HG03521 (cell line): ENCODE data around the gene BET1.
A peak's percentile ranks its signal among the peaks of the same experiment; 100 is the strongest.
"Not testable (repeated sequence)": the region's sequence is repeated elsewhere in the genome, so short reads cannot be mapped to it uniquely, and the experiment has no call there.

ENCODE experiments used
- ATAC-seq: cut with Tn5 transposase; IDR thresholded peaks from one replicate; pipeline ENCODE4 v1.9.1; 2021; ENCODE audit warnings: mild to moderate bottlenecking, moderate library complexity; ENCODE audit not compliant: unreplicated experiment

The BET1 gene

GRCh38 chr7:94004024-94004951 lies at the start of gene BET1:
Gene BET1 (minus strand): TSS chr7:94004355. CDS start chr7:94004216, 139 bp downstream.
- peak; percentile 95 for ATAC-seq

DNA sequence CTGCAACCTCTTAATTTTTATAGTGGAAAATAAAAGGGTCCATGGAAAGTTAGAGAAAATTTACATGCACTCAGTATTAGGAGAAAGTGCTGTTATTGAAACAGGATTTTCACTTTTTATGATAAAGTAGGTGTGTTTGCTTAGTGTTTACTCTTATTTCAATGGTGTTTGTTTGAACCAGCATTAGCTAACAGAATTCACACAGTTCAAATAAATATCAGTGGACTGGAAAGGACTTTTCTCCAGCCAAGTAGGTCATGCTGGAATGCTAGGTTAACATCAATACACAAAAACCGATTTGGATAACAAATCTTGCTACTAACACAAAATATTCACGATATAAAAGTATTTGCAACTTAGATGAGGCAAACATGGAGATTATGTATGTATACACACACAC lies 49.4 kb upstream of the BET1 start:
- ATAC-seq, result no peak

DNA sequence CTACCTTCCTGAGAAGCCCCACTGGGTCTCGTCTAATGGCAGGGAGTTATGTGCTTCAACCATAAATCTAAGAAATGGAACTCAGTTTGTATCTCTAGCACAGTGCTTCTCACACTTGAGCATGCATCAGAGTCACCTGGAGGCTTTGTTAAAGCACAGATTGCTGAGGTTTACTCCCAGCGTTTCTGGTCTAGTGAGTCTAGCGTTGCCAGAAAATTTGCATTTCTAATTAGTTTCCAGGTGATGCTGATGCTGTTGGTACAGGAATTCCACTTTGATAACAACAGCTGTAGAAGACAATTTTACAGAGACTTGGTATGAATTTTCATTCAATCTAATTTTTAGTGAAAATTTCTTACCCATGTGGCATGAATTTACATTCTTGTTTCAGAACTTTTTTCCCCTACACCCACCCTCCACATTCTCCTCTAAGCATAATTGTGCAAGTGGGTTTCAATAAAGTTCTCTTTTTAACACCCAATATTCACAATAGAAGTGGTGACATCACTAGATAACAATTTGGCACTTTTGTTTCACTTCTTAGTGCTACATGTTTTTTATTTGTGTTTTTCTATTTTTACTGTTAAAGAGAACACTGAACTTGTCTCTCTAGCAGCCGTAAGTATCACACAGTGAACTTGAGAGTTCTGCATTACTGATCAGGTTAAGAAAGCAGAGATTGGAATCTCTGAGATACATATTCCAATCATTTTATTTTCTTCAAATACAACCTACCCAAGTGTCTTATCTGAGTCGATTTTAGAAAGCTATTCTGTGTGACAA lies 48.4 kb upstream of the BET1 start:
- peak; percentile 36 for ATAC-seq

DNA sequence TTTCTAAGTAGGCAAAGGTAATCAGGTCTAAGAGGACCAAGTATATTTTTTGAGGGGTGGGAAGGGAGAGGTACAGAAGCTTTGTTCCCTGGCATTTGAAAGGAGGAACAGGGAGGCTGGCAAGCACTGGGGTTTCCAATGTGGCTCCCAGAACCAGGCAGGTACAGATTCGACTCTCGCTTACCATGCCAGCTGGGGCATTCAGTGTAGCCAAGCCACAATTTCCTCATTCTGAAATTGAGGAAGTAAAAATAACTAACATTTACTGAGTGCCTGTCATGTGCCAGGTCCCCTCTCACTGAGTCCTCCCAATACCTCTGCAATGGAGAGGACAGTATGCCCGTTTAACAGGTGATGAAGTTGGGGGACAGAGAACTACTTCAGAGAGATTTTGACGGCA lies 45.9 kb upstream of the BET1 start:
- ATAC-seq, result peak; percentile 82

DNA sequence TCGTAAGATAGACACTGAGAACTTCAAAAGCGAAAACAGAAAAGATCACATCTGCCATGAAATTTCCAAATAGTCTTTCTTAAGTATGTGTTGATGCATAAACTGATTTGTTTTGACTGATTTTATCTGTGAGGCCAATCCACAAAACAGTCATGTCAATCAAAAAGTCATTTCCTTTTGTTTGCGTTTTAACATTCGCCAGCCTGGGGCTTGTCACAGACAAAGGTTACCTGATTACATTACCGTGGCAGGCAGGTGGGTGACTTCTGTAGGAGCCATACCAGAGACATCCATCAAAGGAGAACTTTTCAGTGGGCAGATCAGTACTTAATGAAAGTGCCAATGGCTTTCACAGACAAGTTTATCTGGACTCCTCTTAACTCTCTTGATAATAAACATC lies 45.5 kb upstream of the BET1 start:
- peak; percentile 7 for ATAC-seq

DNA sequence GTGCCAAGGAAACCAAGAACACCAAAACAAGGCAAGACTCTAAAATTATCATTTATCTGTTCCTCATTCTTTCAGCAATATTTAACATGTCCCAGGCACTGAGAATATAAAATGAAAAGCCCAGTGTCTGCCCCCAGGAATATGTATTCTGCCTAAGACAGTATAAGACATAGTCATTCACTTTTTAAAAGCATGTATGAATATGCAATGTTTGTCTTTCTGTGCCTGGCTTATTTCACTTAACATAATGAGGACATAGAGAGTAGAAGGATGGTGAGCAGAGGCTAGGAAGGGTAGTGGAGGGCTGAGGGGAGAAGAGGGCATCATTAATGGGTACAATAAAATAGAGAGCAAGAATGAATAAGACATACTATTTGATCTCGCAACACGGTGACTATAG lies 44.6 kb upstream of the BET1 start:
- ATAC-seq, result no peak

DNA sequence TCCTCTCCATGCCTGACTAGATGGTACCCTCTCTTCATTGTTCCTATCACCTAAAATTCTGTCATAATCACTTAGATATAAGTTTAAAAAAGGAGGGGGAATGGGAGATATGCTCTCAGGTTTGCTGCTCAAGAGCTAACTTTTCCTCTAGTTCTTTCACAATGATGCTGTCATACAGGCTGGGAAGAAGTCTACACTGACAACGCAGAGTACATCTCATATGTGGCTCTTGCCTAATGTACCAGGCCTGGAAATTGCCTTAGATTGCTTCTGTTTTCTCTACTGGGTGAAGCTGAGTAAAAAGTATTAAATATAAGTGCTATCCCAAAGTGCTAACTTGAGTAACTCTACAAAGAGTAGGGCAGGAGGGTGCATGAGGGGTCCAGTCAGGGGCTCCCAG lies 43.8 kb upstream of the BET1 start:
- ATAC-seq, result no peak

DNA sequence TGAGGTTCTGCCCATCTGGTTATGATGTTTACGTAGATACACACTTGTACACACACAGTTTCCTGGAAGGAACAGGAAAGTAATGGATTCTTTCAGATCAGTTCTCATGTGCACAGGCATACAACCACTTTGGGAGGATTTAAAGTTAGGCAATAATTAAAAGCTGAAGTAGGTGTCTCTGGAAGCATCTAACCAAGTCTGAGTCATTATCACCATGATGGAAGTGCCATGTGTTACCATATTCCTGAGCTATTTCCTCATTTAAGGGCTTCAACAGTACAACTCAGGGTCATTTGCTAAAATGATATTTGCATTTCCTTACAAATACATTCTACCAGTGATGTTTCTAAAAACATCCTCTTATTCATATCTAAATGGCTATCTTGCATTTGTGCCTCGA lies 41.4 kb upstream of the BET1 start:
- no peak for ATAC-seq

- no peak for ATAC-seq
Measured at GRCh38 chr7:94044806-94045205, 40.7 kb upstream of the BET1 start.

DNA sequence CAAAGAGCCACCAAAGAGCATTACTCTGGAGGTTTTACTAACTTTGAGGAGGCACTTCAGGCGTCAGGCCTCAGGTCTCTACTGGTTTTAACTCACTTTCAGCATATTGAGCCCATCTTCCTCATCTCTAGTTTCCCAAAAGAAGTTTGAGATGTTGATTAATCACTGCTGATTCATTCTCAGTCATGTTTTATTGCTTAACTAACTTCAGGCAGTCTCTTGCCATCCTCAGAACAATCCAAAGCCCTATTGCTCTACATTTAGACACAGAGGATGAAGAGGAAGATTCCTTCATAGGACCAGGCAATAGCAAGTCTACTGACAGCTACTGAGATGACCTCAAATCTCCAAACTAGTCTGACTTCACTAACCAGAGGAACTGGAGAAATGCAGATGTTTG lies 39.1 kb upstream of the BET1 start:
- no peak for ATAC-seq

DNA sequence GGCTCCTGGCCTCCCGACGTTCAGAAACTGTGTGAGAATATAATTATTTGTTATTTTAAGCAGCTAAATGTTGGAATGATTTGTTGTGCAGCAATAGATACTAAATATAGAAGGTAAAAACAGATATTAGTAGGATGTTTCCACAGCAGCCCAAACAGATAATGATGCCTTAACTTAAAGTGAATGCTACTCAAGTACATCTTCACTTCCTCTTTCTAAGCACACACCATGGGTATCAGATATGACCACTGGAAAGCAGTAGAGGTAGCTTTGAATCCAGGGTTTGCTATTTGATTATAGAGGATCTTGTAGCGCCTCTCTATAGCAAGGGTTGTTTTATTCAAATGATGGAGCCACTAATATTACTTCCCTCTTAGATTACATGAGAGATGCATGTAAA lies 38.2 kb upstream of the BET1 start:
- peak; percentile 90 for ATAC-seq

DNA sequence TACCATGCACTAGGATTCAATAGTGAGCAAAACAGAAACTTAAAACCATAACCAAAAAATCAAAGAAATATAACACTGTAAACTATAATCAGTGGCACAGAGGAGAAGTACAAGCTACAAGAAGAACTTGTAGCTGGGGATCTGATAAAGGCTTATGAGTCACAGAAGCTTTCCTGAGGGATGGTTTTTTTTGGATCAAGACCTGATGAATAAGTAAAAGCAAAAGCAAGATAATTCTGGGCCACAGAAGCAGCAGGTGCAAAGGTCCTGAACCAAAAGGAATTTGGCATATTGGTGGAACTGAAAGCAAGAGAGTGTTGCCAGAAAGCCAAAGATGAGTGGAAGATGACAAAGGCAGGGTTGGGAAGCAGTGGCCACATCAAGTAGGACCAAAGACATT lies 37.4 kb upstream of the BET1 start:
- no peak for ATAC-seq

DNA sequence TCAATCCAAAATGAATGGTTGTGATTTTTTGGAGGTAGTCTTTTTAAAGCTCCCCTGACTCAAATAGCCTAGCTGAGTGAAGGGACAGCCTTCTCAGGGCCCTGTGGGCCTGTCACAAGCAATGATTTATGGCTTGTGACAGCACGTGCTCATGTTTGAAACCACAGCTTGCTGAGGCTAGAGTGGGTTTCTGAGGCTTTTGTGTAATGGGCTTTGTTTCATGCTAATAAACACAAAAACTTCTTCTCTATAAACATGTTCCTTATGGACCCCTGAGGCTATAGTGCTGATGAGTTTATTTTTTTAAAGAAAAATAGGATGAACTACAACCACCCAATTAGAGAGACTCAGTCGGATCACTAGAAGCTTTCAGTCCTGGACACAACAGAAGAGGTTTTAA lies 36.1 kb upstream of the BET1 start:
- no peak for ATAC-seq

GRCh38 chr7:94039368-94040035 lies 35.3 kb upstream of the BET1 start:
- ATAC-seq, result no peak

- ATAC-seq, result no peak
Measured at GRCh38 chr7:94031865-94032264, 27.7 kb upstream of the BET1 start.

DNA sequence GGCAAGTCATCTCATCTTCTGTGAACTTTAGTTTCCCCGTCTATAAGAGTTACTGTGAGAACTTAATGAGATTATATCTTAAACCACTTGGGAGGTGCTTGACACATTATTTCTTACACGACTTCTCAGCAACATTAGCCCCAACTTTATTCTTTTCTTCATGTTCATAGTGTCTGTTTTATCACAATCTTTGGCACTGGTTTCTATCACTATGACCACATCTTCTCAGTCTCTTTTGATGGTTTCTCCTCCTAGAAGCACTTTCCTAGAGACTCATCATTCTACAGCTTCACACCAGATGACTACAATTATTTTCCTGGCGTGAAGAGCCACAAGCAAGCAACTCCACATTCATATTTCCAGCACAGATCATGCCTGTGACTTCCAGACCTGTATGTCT lies 26.5 kb upstream of the BET1 start:
- no peak for ATAC-seq

- no peak for ATAC-seq
Measured at GRCh38 chr7:94029976-94030375, 25.8 kb upstream of the BET1 start.

GRCh38 chr7:94028768-94029167 lies 24.6 kb upstream of the BET1 start:
- ATAC-seq, result no peak

DNA sequence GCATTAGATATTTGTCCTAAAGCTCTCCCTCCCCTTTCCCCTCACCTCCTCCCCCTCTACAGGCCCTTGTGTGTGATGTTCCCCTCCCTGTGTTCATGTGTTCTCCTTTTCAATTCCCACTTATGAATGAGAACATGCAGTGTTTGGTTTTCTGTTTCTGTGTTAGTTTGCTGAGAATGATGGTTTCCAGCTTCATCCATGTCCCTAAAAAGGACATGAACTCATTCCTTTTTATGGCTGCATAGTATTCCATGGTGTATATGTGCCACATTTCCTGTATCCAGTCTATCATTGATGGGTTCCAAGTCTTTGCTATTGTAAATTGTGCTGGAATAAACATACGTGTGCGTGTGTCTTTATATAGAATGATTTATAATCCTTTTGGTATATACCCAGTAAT lies 22.5 kb upstream of the BET1 start:
- not testable (repeated sequence) for ATAC-seq

DNA sequence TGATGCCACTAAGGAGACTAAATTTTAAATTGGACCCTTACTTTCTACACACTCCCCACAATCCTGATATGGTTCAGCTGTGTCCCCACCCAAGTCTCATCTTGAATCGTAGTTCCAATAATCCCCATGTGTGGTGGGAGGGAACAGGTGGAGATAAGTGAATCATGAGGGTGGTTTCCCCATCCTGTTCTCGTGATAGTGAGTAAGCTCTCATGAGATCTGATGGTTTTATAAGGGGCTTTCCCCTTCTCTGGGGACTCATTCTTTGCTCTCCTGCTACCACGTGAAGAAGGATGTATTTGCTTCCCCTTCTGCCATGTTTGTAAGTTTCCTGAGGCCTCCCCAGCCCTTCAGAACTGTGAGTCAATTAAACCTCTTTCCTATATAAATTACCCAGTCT lies 18.4 kb upstream of the BET1 start:
- no peak for ATAC-seq

DNA sequence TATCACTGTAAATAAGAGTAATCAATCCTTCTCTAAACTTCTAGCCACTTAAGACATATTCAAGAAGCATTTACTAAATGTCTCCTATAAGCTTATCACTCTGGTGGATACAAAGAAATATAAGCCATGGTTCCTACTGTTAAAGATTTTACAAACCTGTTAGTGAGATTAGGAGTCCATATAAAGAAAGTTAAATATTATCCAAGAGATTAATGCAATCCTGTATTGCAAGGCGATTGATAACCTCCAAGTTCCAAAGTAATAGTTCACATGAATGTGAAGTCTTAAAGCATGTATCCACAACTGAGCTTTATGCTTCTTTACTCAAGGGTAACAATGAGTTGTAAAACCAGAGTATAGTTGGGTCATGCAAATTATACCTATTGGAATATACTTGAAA lies 12.6 kb upstream of the BET1 start:
- ATAC-seq, result no peak

- ATAC-seq, result no peak
Measured at GRCh38 chr7:94015538-94015937, 11.4 kb upstream of the BET1 start.
